Nephron (organoid): ENCODE results near the gene ATG2A.

Source experiments
- H3K27ac Mint-ChIP-seq, 3 experiments: 2 replicates each; pipeline ENCODE4 v1.8.0; 2020; ENCODE audit warnings: mixed read lengths in 3 of 3, mild to moderate bottlenecking in 2 of 3, moderate library complexity in 1 of 3
- H3K27me3 Mint-ChIP-seq: 2 replicates; pipeline ENCODE4 v1.8.0; 2021; ENCODE audit warnings: low read depth, mild to moderate bottlenecking, moderate library complexity, mixed read lengths
- H3K36me3 Mint-ChIP-seq: 2 replicates; pipeline ENCODE4 v1.8.0; 2020; ENCODE audit warnings: low read depth, mixed read lengths
- H3K4me1 Mint-ChIP-seq: 2 replicates; pipeline ENCODE4 v1.8.0; 2020; ENCODE audit warnings: mixed read lengths
- H3K4me3 Mint-ChIP-seq, 3 experiments: 2 replicates each; pipeline ENCODE4 v1.8.0; 2020; ENCODE audit warnings: mild to moderate bottlenecking in 3 of 3, mixed read lengths in 3 of 3, moderate library complexity in 2 of 3
- H3K9me3 Mint-ChIP-seq: 2 replicates; pipeline ENCODE4 v1.8.0; 2020; ENCODE audit warnings: mixed read lengths
- CTCF ChIP-seq, 3 experiments: fragments of 200-600 bp; sonication (generic); IDR thresholded peaks; one replicate each; pipeline ENCODE4 v1.5.0; 2021; ENCODE audit warnings: antibody characterized with exemption in 3 of 3; ENCODE audit not compliant: unreplicated experiment in 3 of 3

Gene ATG2A

DNA sequence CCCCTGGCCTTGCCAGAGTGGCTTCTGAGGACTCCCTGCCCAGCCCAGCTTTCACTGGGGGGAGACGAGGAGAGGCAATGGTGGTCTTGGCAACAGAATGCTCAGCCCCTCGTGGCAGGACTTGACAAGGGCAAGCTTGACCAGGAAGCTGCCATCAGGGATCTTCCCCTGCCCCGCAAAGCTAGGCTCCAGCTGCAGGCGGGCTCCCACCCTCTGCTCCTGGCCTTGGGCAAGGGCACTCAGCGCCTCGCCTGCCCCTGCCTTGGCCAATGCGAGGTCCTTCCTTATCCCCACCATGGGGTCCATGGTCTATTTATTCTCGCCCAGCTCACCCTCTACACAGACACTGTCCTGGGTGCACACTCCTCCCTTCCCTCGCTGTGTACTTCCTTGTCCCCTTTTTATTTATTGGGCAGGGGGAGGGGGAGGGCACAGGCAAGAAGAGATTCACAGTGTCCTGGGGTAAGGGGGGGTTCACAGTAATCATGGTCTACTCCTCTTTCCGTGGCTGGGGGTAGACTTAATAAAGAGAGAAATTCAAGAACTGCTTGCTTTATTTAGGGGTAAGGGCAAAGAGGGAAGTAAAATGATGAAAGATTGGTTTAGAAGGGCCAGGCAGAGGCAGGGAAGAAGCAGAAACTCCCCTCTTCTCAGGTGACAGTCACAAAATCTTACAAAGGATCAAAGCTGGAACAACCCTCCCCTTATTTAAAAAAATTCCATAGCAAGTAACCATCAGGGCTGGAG is 17.1 kb upstream of the ATG2A start:
- no peak for TF ChIP-seq CTCF (IDR thresholded peaks at IDR 0.05; ENCODE audit: unreplicated experiment in 3 of 3)
- H3K4me3 Mint-ChIP-seq, result peak overlapping the region in 1 of 3 experiments; percentile 18
- peaks cover 39% of the 10 kb centered on the region for H3K36me3 Mint-ChIP-seq
- H3K4me1 Mint-ChIP-seq, result peaks cover 31% of the 10 kb centered on the region
- H3K27me3 Mint-ChIP-seq, result no peaks in the 10 kb centered on the region
- peak overlapping the region; percentile 21 to 43 (median 43) for H3K27ac Mint-ChIP-seq
- no peaks in the 10 kb centered on the region for H3K9me3 Mint-ChIP-seq

GRCh38 chr11:64933213-64933934 is 16.4 kb upstream of the ATG2A start:
- no peak for TF ChIP-seq CTCF (IDR thresholded peaks at IDR 0.05; ENCODE audit: unreplicated experiment in 3 of 3)
- Mint-ChIP-seq H3K36me3 (peaks cover 39% of the 10 kb centered on the region), H3K27me3 (no peaks in the 10 kb centered on the region), H3K9me3 (no peaks in the 10 kb centered on the region), H3K27ac (peak overlapping the region in 2 of 3 experiments; percentile 18 to 34), H3K4me3 (peak overlapping the region in 1 of 3 experiments; percentile 22), H3K4me1 (peaks cover 31% of the 10 kb centered on the region)

GRCh38 chr11:64932324-64932723 is 15.3 kb upstream of the ATG2A start:
- no peak for TF ChIP-seq CTCF (IDR thresholded peaks at IDR 0.05; ENCODE audit: unreplicated experiment in 3 of 3)
- no peaks in the 10 kb centered on the region for H3K9me3 Mint-ChIP-seq

GRCh38 chr11:64931290-64931689 is 14.3 kb upstream of the ATG2A start:
- no peaks in the 10 kb centered on the region for H3K9me3 Mint-ChIP-seq
- no peaks in the 10 kb centered on the region for H3K27me3 Mint-ChIP-seq
- H3K4me1 Mint-ChIP-seq, result peaks cover 24% of the 10 kb centered on the region
- peaks cover 45% of the 10 kb centered on the region for H3K36me3 Mint-ChIP-seq
- no peak for TF ChIP-seq CTCF (IDR thresholded peaks at IDR 0.05; ENCODE audit: unreplicated experiment in 3 of 3)
- no peak overlapping the region for H3K27ac Mint-ChIP-seq
- no peak overlapping the region for H3K4me3 Mint-ChIP-seq

More at GRCh38 chr11:64932324-64932723, 15.3 kb upstream of the ATG2A start:
- H3K4me3 Mint-ChIP-seq, result no peak overlapping the region
- H3K27me3 Mint-ChIP-seq, result no peaks in the 10 kb centered on the region
- peaks cover 28% of the 10 kb centered on the region for H3K4me1 Mint-ChIP-seq
- peaks cover 45% of the 10 kb centered on the region for H3K36me3 Mint-ChIP-seq
- H3K27ac Mint-ChIP-seq, result no peak overlapping the region

DNA sequence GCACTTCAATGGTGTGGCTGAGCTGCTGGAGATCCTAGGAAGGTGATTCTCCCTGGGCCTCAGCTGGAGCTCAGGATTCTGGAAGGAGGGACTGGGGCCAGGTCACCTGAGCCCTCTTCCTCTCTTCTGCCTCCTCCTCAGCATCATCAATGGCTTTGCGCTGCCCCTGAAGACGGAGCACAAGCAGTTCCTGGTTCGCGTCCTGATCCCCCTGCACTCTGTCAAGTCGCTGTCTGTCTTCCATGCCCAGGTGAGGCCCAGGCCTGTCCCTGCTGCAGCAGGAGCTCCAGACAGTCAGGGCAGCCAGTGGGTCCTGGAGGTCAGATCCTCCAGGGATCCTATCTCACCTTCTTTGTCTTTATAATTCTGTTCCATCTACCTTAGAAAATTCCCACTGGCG is 13.3 kb upstream of the ATG2A start:
- Mint-ChIP-seq H3K4me3 (no peak overlapping the region), H3K27ac (no peak overlapping the region), H3K36me3 (peaks cover 45% of the 10 kb centered on the region), H3K9me3 (no peaks in the 10 kb centered on the region), H3K27me3 (no peaks in the 10 kb centered on the region), H3K4me1 (peaks cover 15% of the 10 kb centered on the region)
- no peak for TF ChIP-seq CTCF (IDR thresholded peaks at IDR 0.05; ENCODE audit: unreplicated experiment in 3 of 3)
